ENCODE data around the gene TARBP1. TPM values are rescaled to one million over a fixed set of nuclear protein-coding genes. Genes with fewer than 3 reads are reported as not detected.

The TARBP1 gene
- total and polyA plus RNA-seq, 2 of the 8 experiments (the other 6 are each of a cell fraction or from before 2014, with no cell fraction given) = 21.9 to 32.3 TPM

GRCh38 chr1:234519506-234519905, 40.5 kb upstream of the TARBP1 start:
- Histone ChIP-seq H3K4me3 (ENCODE audit: extremely low read depth in 1 of 4, insufficient read depth in 2 of 4, low read depth in 3 of 4, low read length in 4 of 4) (no peak overlapping the region), H4K20me1 (replicated peaks in 1 of 2; ENCODE audit: control insufficient read depth in 1 of 2, insufficient read depth in 2 of 2, low read length in 2 of 2) (no peaks in the 10 kb centered on the region), H4K5ac (ENCODE audit: insufficient read length, low read depth, low read length) (no peak overlapping the region), H3K79me2 (ENCODE audit: control insufficient read depth in 1 of 2, insufficient read depth in 2 of 2, low read length in 2 of 2) (no peaks in the 10 kb centered on the region), H3K56ac (replicated peaks; ENCODE audit: insufficient read length, low read depth, low read length) (no peak overlapping the region), H3K4ac (replicated peaks; ENCODE audit: insufficient read length, low read depth, low read length) (no peak overlapping the region), H3K4me2 (ENCODE audit: insufficient read depth in 1 of 2, low read depth in 2 of 2, low read length in 2 of 2) (no peak overlapping the region), H3K14ac (ENCODE audit: insufficient read length) (no peak overlapping the region), H2AFZ (ENCODE audit: low read length) (0 out of 2 replicates have a peak overlapping the region, but pooled peaks have one; percentile 31), H3K27me3 (replicated peaks in 1 of 4; ENCODE audit: control insufficient read depth in 3 of 4, extremely low read depth in 1 of 4, insufficient read depth in 3 of 4, low read length in 3 of 4) (no peaks in the 10 kb centered on the region), H3K36me3 (ENCODE audit: control insufficient read depth in 2 of 4, insufficient read depth in 4 of 4, low read length in 3 of 4) (no peaks in the 10 kb centered on the region), H3K9ac (replicated peaks in 1 of 4; ENCODE audit: extremely low read depth in 1 of 4, low read depth in 3 of 4, low read length in 3 of 4) (no peak overlapping the region), H2BK15ac (ENCODE audit: low read length) (no peak overlapping the region), H3K79me1 (ENCODE audit: low read depth, low read length) (no peaks in the 10 kb centered on the region), H3K4me1 (replicated peaks in 1 of 4; ENCODE audit: control insufficient read depth in 3 of 4, insufficient read depth in 4 of 4, low read length in 3 of 4) (peaks cover 0 to 13% (median 3%) of the 10 kb centered on the region in 4 experiments; a peak in 3 of 7 replicates), H3K23me2 (ENCODE audit: low read depth, low read length) (no peaks in the 10 kb centered on the region), H3K18ac (ENCODE audit: extremely low read depth, low read length) (no peak overlapping the region), H3K27ac (ENCODE audit: low read depth, low read length) (no peak overlapping the region), H2BK5ac (ENCODE audit: low read depth, low read length) (no peak overlapping the region), H3K9me3 (ENCODE audit: insufficient read depth in 2 of 2, low read depth in 1 of 2, low read length in 1 of 2) (no peaks in the 10 kb centered on the region), H2AK5ac (ENCODE audit: low read depth, low read length) (no peak overlapping the region), H2BK12ac (ENCODE audit: low read depth, low read length) (no peak overlapping the region), H3K23ac (ENCODE audit: insufficient read length) (no peak overlapping the region), H2BK120ac (replicated peaks; ENCODE audit: low read depth, low read length) (no peak overlapping the region), H4K91ac (replicated peaks; ENCODE audit: insufficient read length, low read length) (no peak overlapping the region), H4K8ac (ENCODE audit: extremely low read depth, insufficient read depth, low read length) (no peak overlapping the region), H2BK20ac (ENCODE audit: low read length) (no peak overlapping the region)
- DNase-seq (ENCODE audit: low read depth in 1 of 2, low spot score in 2 of 2) (no peak), FAIRE-seq (no peak)
- WGBS, 2 experiments (ENCODE audit: extremely low coverage in 1 of 2, insufficient coverage in 1 of 2, insufficient read length in 1 of 2, insufficient replicate concordance in 2 of 2, low coverage in 1 of 2, low lambda C conversion rate in 2 of 2, missing lambda C conversion rate in 1 of 2) = 88% methylated on average over 10 of the region's 10 CpGs; no CpG with 5 or more reads in 1 of the 2 experiments
- POLR2A ChIA-PET (ENCODE audit: partially characterized antibody) = interaction anchor here (0.7 to 1.1 kb wide), 5 partner anchors 10 to 88 kb away, joined by 3 to 4 read pairs (median 3); no protein-coding TSS in a partner anchor
- CTCF ChIA-PET (ENCODE audit: partially characterized antibody) = interaction anchor here (0.7 to 4.0 kb wide), 9 partner anchors 10 to 574 kb away, joined by 3 to 17 read pairs (median 3); no protein-coding TSS in a partner anchor
- no peak for TF ChIP-seq ZNF274 (IDR thresholded peaks at IDR 0.05; ENCODE audit: borderline replicate concordance, extremely low read depth, low read length)
- no peak for TF ChIP-seq SIX5 (IDR thresholded peaks at IDR 0.05; ENCODE audit: low read depth, low read length)
- no peak for TF ChIP-seq KDM5A (IDR thresholded peaks at IDR 0.05; ENCODE audit: low read length)
- TF ChIP-seq RFX5 (IDR thresholded peaks at IDR 0.05; ENCODE audit: borderline replicate concordance, low read depth, low read length) = no peak
- TF ChIP-seq POLR2A (IDR thresholded peaks at IDR 0.05; ENCODE audit: control extremely low read depth in 1 of 2, low read depth in 2 of 2, low read length in 2 of 2) = no peak
- TF ChIP-seq BCL11A (IDR thresholded peaks at IDR 0.05; ENCODE audit: low read depth in 2 of 2, low read length in 2 of 2) = no peak
- TF ChIP-seq SIRT6 (IDR thresholded peaks at IDR 0.05; ENCODE audit: low read length) = no peak
- TF ChIP-seq JUND (IDR thresholded peaks at IDR 0.05; ENCODE audit: low read length) = no peak
- no peak for TF ChIP-seq SRF (IDR thresholded peaks at IDR 0.05; ENCODE audit: low read depth, low read length)
- no peak for TF ChIP-seq SP2 (IDR thresholded peaks at IDR 0.05; ENCODE audit: low read length)
- no peak for TF ChIP-seq HDAC6 (IDR thresholded peaks at IDR 0.05; ENCODE audit: low read depth, low read length)
- no peak for TF ChIP-seq SAP30 (IDR thresholded peaks at IDR 0.05; ENCODE audit: insufficient read depth, insufficient replicate concordance, low read length)
- no peak for TF ChIP-seq MAFK (IDR thresholded peaks at IDR 0.05; ENCODE audit: low read depth, low read length)
- no peak for TF ChIP-seq SP1 (IDR thresholded peaks at IDR 0.05; ENCODE audit: low read depth, low read length)
- no peak for TF ChIP-seq YY1 (IDR thresholded peaks at IDR 0.05; ENCODE audit: low read depth, low read length)
- no peak for TF ChIP-seq CBX8 (IDR thresholded peaks at IDR 0.05; ENCODE audit: borderline replicate concordance, low read depth, low read length)
- no peak for TF ChIP-seq CREB1 (IDR thresholded peaks at IDR 0.05)
